ENCODE data around the gene MYL9.
"Not testable (repeated sequence)": the region's sequence is repeated elsewhere in the genome, so short reads cannot be mapped to it uniquely, and the experiment has no call there.

The MYL9 gene

DNA sequence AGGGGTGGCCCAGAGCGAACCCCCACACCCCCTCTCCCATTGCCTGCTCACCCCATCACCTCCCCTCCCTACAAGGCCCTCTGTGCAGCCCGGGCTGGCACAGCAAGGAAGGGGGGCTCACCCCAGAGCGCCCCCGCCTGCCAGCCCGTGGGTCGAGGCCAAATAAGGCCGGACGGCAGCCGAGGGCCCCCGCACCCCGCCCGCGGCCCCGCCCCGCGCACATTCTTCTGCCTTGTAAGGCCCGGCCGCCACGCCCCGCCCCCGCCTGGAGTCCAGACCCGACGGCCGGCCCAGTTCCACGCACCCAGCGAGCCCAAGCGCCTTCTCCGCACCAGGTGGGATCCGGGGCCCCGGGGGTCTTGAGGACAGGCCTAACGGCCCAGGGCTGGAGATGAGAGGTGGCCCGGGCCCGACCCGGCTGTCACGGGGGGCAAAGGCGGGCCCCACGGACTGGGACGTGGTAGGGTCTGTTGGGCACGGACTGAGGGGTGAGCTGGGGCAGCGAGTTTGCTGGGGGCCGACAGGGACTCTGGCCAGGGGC, at the start of gene MYL9:
Gene MYL9, plus strand, starts transcription at position 293 of the 541 bp plus-strand sequence. CDS start 3,366 bp downstream, outside the sequence.
- peak; percentile 56 for DNase-seq

DNA sequence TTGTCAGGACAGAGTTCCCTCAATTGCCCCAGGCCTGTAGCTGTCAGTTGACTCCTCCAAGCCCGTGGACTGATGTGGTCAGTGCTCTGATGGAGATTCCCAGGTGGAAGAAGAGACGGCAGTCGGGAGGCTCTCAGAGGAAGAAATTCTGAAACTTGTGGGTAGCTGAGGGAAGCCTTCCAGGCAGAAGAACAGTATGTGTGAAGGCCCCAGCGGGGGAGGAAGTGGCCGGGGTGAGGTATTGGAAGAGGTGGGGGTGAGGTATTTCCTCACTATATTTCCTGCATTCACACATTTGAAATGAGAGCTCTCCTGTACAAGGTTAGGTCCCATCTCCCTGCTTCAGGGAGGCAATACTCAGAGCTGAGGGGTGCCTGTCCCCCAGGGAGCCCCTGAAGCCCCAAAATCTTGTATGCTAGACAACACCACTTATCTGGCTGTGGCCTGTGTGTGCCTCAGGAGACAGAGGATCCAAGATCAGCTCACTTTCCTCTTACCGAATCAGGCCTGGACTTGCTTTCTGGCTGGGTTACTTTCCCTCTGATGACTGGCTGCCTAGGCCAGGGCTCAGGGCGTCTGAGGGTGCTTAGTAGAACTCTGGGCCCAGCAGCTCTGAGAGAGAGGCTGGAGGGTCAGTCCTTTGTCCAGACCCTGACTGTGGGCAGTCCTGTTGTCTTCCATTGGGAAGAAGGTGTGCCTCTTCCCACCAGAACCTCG, 49.3 kb upstream of the MYL9 start:
- DNase-seq = no peak

GRCh38 chr20:36493051-36493800, 48.1 kb upstream of the MYL9 start:
- DNase-seq = peak; percentile 29

DNA sequence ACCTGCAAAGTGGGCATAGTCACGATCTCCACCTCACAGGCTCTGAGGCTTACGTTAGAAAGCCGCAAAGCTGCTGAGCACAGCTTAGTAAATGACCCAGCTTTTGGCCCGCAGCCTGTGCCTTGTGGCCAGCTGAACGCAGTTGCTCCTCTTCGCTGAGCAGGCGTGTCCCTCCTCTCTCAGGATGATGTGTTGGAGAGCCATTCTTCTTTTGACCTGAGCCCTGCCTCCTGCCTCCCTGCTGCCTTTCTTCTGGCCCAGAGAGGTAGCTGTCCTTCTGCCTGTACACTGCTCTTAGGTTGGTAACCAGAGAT, 47.6 kb upstream of the MYL9 start:
- DNase-seq = no peak

GRCh38 chr20:36496707-36497669, 44.3 kb upstream of the MYL9 start:
- no peak for DNase-seq

DNA sequence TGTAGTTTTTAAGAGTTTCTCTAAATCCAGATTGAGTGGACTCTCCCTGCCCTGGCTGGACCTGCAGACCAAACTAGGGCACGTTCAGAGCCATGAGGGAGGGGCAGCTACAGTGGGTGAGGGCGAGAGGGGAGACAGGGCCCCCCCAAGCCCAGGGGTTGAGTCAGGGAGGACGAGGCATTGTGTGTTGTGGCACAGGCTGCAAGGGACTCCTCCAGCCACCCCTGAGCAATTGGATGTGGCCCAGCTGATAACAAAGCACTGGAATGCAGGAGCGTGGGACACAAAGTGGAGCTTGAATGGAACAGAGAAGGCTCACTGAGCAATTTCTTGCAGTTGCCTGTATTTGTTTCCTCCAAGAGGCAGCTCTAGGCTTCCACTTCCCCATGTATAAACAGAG, 43.5 kb upstream of the MYL9 start:
- no peak for DNase-seq

- DNase-seq = no peak
These were observed 42.7 kb upstream of the MYL9 start for GRCh38 chr20:36498386-36499179.

DNA sequence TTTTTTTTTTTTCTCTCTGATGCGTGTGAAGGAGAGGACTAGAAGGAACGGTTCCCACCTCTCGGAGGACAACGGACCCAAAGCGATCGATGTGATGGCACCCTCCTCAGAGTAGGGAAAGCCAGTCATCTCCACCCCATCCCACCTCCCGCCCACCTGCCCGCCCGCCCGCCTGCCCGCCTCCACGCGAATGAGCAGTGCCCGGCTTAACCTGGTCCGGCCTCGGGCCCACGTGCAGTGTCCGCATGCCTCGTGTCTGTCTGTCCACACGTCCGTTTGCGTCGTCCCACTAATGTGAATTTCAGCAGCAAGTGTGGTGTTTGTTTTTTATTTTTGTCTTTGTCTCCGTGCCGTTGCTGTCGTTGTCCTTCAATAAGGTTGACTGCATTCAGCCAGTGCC, 42.1 kb upstream of the MYL9 start:
- no peak for DNase-seq

DNA sequence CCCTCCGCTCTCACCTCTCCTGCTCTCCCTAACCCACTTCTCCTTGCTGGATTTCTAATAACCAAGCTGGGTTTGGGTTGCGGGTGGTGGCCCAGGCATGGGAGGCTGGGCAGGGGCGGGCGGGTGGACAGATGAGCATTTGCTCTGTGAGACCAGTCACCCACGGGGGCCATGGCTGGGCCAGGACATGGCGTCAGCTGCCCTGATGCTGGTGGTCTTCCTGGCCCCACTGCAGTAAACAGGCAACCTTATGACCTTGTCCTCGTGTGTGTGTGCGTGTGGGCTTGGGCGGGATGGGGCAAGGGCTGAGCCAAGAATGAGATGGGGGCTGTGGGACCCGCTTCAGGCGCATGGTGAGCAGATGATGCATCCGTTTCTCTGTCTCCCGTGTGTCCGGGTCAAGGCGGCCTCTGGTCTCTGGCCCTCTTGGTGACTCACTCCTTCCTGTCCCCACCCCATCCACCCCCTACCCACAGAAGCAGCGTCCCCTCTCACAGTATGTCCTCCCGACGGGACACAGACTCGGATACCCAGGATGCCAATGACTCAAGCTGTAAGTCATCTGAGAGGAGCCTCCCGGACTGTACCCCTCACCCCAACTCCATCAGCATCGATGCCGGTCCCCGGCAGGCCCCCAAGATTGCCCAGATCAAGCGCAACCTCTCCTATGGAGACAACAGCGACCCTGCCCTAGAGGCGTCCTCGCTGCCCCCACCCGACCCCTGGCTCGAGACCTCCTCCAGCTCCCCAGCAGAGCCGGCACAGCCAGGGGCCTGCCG, 41.4 kb upstream of the MYL9 start:
- no peak for DNase-seq

DNA sequence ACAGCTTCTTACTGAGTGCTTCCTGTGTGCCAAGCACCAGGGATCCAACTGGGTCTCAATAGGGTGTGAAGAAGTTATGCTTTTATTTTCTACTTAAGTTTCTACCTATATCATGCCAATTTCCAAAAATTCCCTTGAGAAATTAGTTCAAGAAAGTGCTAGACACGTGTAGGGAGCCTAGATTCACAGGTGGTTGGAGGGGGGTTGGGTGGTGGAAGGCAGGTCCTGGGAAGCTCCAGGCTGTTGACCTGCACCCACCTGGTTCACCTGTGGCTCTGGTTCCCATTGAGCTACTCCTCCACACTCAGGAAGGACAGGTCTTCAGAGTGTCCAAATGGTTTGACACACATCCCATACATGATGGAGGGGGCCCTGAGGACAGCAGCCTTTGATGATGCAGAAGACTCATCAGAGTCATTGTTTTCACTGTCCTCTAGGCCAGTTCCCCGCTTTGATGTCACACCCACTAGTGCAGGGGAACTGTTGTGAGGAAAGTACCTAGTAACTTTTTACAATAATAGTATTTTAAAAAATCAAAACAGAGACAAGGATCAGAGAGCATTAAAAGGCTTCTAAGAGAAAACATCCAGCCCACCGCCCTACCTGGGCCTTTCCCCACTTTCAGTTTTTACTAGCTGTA, 39.8 kb upstream of the MYL9 start:
- DNase-seq = no peak

- no peak for DNase-seq
These were observed 37.0 kb upstream of the MYL9 start for GRCh38 chr20:36504295-36504694.

DNA sequence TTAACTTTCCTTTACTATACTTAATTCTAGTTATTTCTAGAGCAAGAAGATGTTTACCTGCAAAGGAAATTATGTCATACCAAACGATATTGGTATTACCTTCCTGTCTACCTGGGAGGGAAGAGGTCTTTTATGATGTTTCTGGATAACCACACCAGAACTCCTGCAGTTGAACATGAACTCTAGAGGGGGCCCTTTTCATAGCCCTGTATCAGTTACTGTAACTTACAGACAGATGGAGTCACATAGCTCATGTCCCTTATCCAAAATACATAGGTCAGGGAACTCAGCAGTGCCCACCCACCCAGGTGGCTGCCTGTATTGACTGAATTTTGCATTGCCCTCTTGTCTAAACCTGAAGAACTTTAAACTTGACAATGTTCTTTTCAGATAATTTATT, 35.1 kb upstream of the MYL9 start:
- peak; percentile 9 for DNase-seq

GRCh38 chr20:36507746-36508145, 33.6 kb upstream of the MYL9 start:
- no peak for DNase-seq

GRCh38 chr20:36519012-36519719, 22.2 kb upstream of the MYL9 start:
- no peak for DNase-seq

GRCh38 chr20:36519944-36520343, 21.4 kb upstream of the MYL9 start:
- no peak for DNase-seq

GRCh38 chr20:36521526-36521925, 19.8 kb upstream of the MYL9 start:
- no peak for DNase-seq

GRCh38 chr20:36522412-36522811, 18.9 kb upstream of the MYL9 start:
- not testable (repeated sequence) for DNase-seq

DNA sequence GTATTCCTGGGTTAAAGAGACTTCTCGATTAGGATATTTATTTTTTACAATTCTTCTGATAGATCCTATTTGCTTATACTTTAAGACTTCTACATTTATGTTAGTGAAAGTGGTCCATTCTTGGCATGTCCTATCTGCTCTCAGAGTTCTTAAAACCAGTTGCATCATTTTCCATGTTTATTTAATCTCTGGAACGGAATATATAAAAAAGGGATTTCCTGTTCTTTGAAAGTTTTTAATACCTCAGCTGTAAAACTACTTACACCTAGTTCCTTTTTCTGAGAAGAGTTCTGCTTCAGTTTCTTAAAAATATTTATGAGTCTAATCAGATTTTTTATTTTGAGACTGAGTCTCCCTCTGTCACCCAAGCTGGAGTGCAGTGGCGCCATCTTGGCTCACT, 18.0 kb upstream of the MYL9 start:
- DNase-seq = no peak

DNA sequence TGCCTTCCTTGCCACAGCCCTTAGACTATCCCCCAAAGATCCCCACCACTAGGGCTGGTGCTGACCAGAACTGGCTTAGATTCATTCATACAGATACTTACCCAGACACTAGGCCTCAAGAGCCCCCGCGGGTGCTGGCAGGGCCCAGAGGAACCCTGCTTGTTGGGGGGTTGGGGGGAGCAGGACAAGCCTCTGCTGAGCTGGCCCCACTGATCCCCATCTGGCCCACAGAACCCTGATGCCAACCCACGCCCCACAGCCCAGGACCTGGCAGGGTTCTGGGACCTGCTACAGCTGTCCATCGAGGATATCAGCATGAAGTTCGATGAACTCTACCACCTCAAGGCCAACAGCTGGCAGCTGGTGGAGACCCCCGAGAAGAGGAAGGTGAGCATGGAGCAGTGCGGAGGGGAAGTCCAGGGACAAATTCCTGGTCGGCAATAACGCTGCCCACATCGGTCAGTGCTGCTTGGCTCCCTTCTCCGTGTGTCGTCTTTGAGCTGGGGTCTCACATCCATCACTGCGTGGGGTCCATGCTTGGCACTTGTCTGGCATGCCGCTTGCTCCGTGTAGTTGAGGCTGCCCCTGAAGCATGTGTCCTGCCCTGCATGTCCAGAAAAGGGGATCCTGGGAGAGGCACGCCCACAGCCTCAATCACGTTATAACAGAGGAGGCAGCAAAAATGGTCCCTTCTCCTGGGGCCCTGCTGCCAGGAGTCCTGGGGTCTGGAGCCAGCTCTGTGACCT, 15.5 kb upstream of the MYL9 start:
- DNase-seq = no peak

Measured in suppressor macrophage treated with lipopolysaccharide for 4 hours (primary cell).